Activated CD8-positive, alpha-beta memory T cell treated with anti-CD3 and anti-CD28 coated beads for 24 hours (primary cell): ENCODE measurements around the gene SDR42E1.

Source experiments
- DNase-seq: peaks from one replicate; pipeline ENCODE4 v3.0.0-alpha.2; 2020

The SDR42E1 gene

DNA sequence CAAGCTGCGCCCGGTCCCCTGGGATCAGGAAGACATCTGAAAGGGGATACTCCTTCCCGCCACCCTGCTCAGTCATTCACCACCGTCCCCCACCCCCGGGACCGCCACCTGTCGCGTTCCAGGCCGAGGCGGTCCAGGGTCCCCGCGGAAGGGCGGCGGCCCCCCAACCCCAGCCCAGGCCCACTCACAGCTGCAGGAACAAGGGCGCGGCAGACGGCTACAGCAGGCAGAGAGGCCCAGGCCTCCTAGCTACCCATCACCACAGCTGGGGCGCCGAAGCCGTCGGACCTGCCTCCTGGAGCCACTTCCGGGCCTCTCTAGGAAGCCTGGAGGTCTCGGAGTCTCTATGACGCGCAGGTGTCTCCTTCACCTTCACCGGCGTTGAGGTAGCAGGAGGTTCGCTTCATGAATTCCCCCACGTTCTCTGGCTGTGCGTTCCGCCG lies at the start of gene SDR42E1:
SDR42E1 (minus strand) TSS at position 272 of the 443 bp plus-strand sequence. CDS start 10,612 bp downstream, outside the sequence.
- peak; percentile 86 for DNase-seq

DNA sequence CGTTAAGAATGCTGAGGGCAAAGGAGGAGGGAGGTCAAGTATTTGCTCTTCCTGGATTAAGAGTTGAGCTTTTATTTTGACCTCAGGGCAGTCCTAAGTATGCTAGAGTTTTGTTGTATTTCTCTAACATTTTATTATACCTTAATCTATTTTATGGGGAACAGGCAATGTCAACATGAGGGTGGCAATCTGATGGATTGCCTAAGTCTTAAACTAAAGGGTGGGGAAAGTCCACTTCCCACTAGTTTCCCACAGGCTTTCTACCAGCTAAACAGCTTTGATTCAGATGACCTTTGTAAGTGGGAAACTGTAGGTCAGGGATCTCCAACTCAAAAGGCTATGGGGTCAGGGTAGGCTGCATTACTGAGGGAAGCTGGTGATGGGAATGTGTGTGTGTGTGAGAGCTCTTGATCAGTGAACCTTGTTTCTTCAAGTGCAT lies 48.7 kb upstream of the SDR42E1 start:
- no peak for DNase-seq

DNA sequence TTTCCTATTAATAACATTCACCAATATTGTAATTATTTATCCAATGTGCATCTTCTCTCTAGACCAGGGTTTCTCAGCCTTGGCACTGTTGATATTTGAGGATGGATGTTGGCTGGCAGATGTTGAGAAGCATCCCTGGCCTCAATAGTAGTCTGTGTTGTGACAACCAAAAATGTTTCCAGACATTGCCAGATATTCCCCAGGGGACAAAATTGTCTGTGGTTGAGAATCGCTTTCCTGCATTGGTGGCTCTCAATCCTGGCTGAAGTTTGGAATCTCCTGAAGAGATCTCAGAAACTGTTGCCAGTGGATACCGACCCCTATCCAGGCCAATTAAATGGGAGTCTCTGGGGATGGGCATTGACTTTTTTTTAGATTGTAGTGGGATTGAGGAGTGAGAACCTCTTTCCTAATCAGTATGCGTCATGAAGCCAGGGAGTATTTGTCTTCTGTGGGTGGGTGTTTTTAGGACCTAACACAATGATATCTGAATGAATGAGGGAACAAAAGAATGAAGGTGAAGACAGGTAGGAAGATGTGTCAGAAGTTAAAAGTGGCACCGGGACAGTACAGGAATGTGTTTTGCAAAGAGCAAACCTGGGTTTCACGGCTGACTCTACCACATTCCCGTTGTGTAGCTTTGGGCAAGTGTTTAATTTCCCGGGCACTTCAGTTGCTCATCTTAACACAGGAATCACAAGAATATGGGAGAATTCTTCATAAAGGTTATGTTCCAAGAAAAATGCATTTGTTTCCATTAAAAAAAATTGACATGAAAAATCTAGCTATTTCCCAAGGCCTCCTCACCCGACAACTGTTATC lies 48.1 kb upstream of the SDR42E1 start:
- no peak for DNase-seq

DNA sequence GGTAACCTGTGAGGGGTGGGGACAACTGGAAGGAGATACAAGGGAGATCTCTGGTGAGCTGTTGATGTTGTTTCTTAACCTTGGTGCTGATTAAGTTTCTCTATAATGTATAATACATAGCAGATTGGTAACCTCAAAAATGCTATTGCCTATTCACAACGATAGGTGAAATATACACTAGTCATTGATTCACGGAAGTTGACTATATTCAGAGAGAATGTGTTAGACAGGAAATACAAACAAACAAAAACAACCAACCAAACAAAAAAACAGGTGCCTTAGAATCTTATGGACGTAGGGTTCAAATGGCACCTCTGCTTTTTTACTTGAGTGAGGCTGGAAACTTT lies 45.3 kb upstream of the SDR42E1 start:
- no peak for DNase-seq

- DNase-seq: no peak
Observed at GRCh38 chr16:82055728-82056549, 44.7 kb upstream of the SDR42E1 start.

GRCh38 chr16:82055117-82055516 lies 43.8 kb upstream of the SDR42E1 start:
- no peak for DNase-seq

DNA sequence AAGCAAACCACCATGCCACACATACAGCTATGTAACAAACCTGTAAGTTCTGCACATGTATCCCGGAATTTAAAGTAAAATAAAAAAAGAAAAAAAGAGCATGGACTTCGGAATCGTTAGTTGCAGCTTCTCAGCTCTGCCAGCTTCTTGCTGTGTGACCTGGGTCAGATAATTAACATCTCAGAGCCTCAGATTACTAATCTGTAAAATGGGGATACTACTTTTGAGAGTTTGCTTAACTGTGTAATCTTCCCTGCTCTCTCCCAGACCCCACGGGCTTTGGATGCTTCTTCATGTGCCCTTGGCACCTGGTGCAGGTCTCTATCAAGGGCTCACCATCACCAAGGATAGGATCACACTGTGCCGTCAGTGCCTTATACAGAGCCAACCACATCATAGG lies 40.4 kb upstream of the SDR42E1 start:
- no peak for DNase-seq

- no peak for DNase-seq
Observed at GRCh38 chr16:82050909-82051357, 39.7 kb upstream of the SDR42E1 start.

DNA sequence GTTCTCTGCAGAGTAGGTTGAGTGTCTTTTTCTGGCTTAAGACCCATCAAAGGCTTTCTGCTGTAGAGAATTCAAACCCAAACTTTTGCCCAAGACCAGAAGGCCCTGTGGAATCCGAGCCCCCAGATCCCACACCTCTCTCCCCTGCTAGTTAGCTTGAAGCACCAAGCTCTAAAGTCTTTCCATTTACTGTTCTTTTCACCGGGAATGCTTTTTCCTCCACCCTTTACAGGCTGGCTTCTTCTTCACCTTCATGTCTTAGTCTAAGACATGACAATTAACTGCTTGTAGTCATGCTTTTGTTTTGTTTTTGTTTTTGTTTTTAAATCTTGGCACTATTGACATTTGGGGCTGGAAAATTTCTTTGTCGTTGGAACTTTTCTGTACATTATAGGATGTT lies 39.2 kb upstream of the SDR42E1 start:
- no peak for DNase-seq

DNA sequence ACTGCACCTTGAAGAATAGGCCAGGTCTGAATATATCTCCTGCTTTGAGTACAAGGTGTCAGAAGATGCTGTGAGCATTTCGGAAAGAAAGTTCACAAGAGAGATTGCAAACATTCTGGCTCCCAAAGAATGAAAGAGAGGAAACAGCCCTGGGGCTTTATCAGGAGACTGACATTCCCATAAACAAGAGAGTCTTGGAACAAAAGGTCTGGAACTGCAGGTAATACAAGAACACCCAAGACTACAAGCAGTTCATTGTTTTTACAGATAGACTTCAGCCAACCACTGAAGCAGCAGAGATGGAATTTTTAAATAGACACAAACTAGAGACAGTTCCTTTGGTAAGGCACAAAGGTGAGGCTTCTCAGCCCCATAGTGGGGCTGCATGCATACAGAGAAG lies 38.2 kb upstream of the SDR42E1 start:
- no peak for DNase-seq

DNA sequence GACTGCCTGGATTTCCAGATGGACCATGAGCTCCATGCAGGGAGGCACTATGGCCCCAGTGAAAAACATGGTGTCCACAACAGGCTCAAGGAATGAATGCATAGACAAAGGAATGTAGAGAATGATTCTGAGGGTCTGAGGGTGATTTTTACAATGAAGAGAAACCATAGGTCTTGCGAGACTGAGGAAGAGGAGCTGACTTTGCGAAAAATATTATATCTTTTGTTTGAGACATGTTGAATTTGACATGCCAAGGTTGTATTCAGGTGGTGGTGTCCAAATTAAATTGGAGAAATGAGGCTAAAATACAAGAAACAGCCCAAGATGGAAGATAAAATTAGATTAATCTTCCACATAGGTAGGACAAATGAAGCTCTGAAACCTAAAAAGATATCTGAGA lies 36.5 kb upstream of the SDR42E1 start:
- no peak for DNase-seq

- DNase-seq: no peak
Observed at GRCh38 chr16:82047374-82047773, 36.1 kb upstream of the SDR42E1 start.

DNA sequence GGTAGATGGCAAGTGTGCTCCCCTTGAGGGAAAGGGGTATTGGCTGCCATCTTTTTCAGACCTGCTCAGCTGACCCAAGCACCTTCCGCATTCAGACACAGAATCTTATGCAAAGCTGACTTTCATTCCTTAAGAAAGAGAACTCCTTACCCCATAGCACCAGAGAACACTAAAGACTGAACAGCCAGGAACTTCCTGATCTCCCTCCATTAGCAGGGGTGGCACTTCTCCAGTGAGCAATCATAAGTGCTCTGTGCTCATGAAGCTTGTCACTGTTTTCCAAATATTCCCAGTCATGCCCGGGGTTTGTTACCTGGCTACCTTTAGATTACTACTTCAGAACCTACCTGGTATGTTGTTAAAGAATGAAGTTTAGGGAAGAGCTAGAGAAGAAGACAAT lies 35.7 kb upstream of the SDR42E1 start:
- no peak for DNase-seq

DNA sequence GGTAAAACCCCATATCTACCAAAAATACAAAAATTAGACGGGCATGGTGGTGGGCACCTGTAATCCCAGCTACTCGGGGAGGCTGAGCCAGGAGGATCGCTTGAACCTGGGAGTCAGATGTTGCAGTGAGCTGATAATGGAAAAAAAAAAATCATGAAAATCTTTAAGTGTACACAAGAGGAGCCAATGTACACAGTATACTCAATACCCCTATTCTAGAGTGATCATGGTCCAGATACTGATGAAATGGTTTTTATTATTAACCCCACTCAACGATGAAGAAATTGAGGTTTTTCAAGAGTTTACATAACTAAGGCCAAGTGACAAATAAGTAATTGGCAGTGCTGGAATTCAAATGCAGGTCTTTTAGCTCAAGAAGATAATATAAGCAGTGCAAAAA lies 35.3 kb upstream of the SDR42E1 start:
- DNase-seq: no peak

DNA sequence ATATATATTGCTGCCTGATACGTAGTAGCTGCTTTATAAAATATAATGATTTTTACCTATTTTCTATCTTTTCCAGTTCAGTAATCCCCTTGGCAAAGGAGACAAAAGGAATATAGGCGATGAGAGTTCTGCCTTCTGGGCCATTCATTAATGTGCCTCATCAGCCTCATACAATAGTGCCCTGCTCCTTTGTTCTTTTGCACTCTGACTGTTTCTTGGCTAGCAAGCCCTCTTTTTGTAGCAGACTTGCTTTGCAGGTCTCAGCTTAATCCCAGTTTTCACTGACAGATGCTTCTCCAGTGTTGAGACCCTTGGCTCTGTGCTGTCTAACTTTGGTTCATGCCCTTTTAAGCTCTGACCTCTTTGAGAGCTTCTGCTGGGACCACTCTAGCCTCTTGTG lies 34.2 kb upstream of the SDR42E1 start:
- DNase-seq: no peak

DNA sequence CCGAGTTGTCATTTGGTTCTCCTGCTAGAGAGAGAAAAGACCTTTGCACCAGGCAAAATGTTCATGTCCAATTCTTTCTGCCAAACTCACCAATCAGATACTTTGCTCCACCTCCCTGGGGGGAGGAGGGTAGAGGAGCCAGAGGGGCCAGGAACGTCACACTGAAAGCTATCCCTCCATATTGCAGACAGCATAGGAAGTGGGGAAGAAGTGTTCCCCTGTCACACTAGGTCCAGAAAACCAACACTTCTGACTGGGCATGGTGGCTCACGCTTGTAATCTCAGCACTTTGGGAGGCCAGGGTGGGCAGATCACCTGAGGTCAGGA lies 33.3 kb upstream of the SDR42E1 start:
- no peak for DNase-seq

GRCh38 chr16:82043680-82044584 lies 32.7 kb upstream of the SDR42E1 start:
- DNase-seq: no peak

- DNase-seq: no peak
Observed at GRCh38 chr16:82042846-82043245, 31.6 kb upstream of the SDR42E1 start.

- no peak for DNase-seq
Observed at GRCh38 chr16:82042144-82042543, 30.9 kb upstream of the SDR42E1 start.

GRCh38 chr16:82041542-82041941 lies 30.3 kb upstream of the SDR42E1 start:
- no peak for DNase-seq

DNA sequence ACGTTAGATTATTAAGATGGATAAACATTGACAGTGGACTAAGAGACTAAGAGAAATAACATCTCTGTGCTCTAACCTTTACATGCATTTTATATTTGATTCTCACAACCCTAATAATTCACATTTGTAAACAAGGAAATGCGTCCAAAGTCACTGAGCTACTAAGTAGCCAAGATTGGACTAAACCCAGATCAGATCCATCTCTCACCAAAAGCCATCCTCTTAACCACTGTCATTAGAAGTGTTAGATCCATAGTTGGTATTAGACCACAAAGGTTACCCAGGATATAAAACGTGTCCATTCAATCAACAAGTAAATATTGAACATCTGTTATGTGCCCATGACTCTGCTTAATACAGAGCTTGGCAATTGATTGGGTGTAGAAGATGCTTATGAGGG lies 29.0 kb upstream of the SDR42E1 start:
- DNase-seq: no peak

GRCh38 chr16:82037666-82038065 lies 26.4 kb upstream of the SDR42E1 start:
- no peak for DNase-seq

DNA sequence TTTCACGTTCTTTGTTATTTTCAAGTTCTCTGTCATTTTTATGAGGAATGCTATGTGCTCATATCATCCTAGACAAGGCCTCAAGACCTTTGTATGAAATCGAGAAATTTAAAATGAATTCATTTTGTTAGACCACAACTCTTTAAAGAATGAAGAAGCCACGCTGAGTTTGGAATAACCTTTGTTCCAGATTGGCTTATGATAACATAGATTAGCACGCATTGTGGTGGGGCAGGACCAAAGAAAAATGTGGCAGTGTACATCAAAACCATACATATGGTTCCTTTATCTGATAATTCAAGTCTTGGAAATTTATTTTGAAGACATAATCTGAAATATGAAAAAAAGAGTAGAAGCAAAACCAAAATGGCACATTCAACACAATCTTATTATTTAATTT lies 26.0 kb upstream of the SDR42E1 start:
- DNase-seq: no peak
